UCSD-AML1 (cell line): ENCODE results near the gene PPP1R15A.
"Not testable (repeated sequence)": the region's sequence is repeated elsewhere in the genome, so short reads cannot be mapped to it uniquely, and the experiment has no call there.

Experiments used
- DNase-seq: peaks from one replicate; lab custom pipeline; 2025; ENCODE audit not compliant: unreplicated experiment; lab: John Stamatoyannopoulos, UW

Gene PPP1R15A

DNA sequence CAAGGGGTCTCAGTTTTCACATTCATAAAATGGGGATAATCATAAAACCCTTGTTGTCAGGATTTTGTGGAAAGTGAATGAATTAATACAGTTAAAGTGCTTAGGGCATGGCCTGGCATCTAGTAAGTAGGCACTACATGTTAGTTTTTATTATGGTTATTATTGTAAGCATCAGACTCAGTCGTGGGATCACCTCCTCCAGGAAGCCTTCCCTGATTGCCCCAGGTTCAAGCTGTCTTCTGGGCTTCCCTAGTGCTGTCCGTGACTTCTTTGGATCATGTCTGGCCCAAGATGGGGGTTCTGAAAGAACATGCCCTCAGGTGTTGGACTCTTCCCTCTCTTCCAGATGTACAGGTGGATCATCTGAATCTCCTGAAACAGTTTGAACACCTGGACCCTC lies 38.6 kb downstream of the PPP1R15A start:
- no peak for DNase-seq

- no peak for DNase-seq
These were observed 41.1 kb downstream of the PPP1R15A start for GRCh38 chr19:48913114-48913889.

- no peak for DNase-seq
These were observed 42.0 kb downstream of the PPP1R15A start for GRCh38 chr19:48914181-48914580.

GRCh38 chr19:48915757-48916156 lies 43.5 kb downstream of the PPP1R15A start:
- DNase-seq = no peak

DNA sequence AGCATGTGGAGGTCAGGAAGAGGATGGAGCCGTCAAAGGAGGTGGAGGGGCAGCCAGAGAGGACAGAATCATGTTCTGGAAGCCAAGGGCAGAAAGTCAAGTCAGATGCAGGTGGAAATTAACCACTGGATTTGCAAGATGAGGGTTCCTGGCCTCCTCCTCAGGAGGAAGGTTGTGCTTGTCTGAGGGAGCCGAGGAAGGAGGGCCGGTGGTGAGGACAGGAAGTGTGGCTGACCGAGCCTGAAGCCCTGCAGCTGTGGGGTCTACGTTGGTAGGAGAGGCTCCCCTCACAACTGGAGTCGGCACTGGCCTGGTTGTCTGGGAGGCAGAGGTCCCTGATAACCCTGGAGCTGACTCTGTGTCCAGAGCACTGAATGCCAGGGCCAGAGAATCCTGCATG lies 45.9 kb downstream of the PPP1R15A start:
- no peak for DNase-seq

GRCh38 chr19:48918801-48919247 lies 46.6 kb downstream of the PPP1R15A start:
- no peak for DNase-seq

GRCh38 chr19:48919271-48919670 lies 47.0 kb downstream of the PPP1R15A start:
- not testable (repeated sequence) for DNase-seq

- DNase-seq = no peak
These were observed 48.7 kb downstream of the PPP1R15A start for GRCh38 chr19:48920949-48921348.

DNA sequence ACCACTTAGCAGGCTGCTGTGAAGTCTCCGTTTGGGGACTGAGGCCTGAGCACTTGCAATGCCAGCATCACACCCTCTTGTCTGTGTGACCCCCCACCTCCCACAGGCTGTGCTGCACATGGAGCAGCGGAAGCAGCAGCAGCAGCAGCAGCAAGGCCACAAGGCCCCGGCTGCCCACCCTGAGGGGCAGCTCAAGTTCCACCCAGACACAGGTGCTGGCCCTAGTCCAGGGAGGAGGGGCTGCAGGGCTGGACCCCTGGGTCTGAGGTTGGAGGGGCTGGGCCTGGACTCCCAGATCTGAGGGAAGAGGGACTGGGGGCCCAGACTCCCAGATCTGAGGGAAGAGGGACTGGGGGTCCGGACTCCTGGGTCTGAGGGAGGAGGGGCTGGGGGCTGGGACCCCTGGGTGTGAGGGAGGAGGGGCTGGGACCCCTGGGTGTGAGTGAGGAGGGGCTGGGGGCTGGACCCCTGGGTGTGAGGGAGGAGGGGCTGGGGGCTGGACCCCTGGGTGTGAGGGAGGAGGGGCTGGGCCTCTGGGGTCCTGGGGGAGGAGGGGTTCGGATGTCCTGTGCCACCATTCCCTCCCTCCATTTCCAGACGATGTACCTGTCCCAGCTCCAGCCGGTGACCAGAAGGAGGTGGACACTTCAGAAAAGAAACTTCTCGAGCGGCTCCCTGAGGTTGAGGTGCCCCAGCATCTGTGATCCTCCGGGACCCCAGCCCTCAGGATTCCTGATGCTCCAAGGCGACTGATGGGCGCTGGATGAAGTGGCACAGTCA lies 49.7 kb downstream of the PPP1R15A start:
- no peak for DNase-seq

DNA sequence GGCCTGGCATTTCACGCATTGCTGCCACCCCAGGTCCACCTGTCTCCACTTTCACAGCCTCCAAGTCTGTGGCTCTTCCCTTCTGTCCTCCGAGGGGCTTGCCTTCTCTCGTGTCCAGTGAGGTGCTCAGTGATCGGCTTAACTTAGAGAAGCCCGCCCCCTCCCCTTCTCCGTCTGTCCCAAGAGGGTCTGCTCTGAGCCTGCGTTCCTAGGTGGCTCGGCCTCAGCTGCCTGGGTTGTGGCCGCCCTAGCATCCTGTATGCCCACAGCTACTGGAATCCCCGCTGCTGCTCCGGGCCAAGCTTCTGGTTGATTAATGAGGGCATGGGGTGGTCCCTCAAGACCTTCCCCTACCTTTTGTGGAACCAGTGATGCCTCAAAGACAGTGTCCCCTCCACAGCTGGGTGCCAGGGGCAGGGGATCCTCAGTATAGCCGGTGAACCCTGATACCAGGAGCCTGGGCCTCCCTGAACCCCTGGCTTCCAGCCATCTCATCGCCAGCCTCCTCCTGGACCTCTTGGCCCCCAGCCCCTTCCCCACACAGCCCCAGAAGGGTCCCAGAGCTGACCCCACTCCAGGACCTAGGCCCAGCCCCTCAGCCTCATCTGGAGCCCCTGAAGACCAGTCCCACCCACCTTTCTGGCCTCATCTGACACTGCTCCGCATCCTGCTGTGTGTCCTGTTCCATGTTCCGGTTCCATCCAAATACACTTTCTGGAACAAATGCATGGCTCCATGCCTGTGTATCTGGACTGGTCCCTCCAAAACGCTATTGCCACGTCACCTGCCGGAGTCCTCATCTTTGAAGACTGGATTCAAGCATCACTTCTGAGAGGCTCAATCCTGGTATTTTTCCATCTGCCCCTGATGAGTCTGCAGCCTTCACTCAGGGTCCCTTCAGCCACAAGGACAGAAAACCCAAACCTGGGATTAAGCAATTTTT lies 50.6 kb downstream of the PPP1R15A start:
- no peak for DNase-seq

DNA sequence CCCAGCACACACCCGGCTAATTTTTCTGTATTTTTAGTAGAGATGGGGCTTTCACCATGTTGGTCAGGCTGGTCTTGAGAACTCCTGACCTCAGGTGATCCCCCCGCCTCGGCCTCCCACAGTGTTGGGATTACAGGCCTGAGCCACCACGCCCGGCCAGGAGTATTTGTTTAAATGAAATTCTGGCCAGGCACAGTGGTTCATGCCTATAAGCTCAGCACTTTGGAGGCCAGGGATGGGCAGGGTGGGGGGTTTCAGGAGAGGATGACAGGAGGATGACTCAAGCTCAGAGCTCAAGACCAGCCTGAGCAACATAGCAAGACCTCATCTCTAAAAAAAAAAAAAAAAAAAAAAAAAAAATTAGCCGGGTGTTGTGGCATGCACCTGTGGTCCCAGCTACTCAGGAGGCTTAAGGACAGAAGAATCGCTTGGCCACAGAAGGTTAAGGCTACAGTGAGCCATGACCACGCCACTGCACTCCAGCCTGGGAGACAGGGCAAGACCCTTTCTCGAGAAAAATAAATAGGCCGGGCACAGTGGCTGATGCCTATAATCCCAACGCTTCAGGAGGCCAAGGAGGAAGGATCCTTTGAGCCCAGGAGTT lies 53.1 kb downstream of the PPP1R15A start:
- no peak for DNase-seq
